H1 (cell line): ENCODE measurements around the gene MED12L. TPM values are rescaled to one million over a fixed set of nuclear protein-coding genes. Genes with fewer than 3 reads are reported as not detected.

Source experiments
- RAD21 ChIP-seq, 2 experiments: IDR thresholded peaks in 1 of 2; conservative IDR thresholded peaks in 1 of 2; 2 replicates each; pipeline ENCODE4 v1.6.1; 2011; ENCODE audit warnings: low read depth in 2 of 2, low read length in 2 of 2, improper control_type of control experiment in 1 of 2, inconsistent platforms in 1 of 2, mild to moderate bottlenecking in 1 of 2, moderate library complexity in 1 of 2
- ZNF274 ChIP-seq: IDR thresholded peaks from 2 replicates; pipeline ENCODE4 v1.7.0; 2012; ENCODE audit warnings: low read length, borderline replicate concordance; ENCODE audit errors: extremely low read depth
- polyA plus RNA-seq, 7 experiments: library from polyadenylated mRNA; depleted of rRNA in 3 of 7; stranded (reverse) in 5 of 7; unstranded in 2 of 7; fragments of >200 nt in 5 of 7; fragments of 200-250 nt in 2 of 7; gene quantifications; 1 replicate in 5 of 7; 2 replicates in 1 of 7; 4 replicates in 1 of 7; pipeline versions ENCODE4 v1.2.1 to v1.2.3, GENCODE V29; 2011 to 2013; ENCODE audit warnings: missing spikeins in 2 of 7, mixed read lengths in 2 of 7
- total RNA-seq: library from RNA; stranded (reverse); fragmentation: NEBNext Ultra II Directional; extraction: Animal tissue kit (Norgen Biotek cat#: 25700); gene quantifications from 2 replicates; pipeline ENCODE4 v1.2.1, GENCODE V29; 2021

Gene MED12L
- total and polyA plus RNA-seq, 2 of the 8 experiments (the other 6 are each of a cell fraction or from before 2014, with no cell fraction given), result 3.6 to 26.2 TPM

DNA sequence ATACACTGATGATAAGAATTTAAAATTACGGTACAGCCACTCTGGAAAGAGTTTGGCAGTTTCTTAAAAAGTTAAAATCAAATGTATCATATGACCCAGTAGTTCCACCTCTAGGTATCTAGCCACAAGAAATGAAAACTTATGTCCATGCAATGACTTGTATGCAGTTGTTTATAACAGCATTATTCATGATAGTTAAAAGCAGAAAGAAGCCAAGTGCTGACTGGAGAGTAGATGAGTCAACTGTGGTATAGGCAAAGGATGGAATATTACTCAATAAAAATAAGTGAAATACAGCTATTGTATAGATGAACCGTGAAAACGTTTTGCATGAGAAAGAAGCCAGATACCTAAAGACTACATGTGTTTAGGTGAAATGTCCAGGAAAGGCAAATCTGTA, 216.3 kb downstream of the MED12L start (continued):
- TF ChIP-seq ZNF274, result no peak
- no peak for TF ChIP-seq RAD21 (IDR thresholded peaks at IDR 0.05 in 1 of 2, conservative IDR thresholded peaks at IDR 0.05 in 1 of 2; ENCODE audit: low read depth in 2 of 2, low read length in 2 of 2)
